ENCODE data around the gene ASB1.

GRCh38 chr2:238441262-238442114, 14.8 kb downstream of the ASB1 start:
- TF ChIP-seq PKNOX1 (IDR thresholded peaks at IDR 0.05) = no peak
- no peak for TF ChIP-seq SP1 (IDR thresholded peaks at IDR 0.05)
- TF ChIP-seq FOXA1 (IDR thresholded peaks at IDR 0.05) = no peak
- no peak for TF ChIP-seq ZNF384 (IDR thresholded peaks at IDR 0.05)
- no peak for TF ChIP-seq TARDBP (IDR thresholded peaks at IDR 0.05)
- no peak for TF ChIP-seq SUZ12 (IDR thresholded peaks at IDR 0.05)
- TF ChIP-seq BHLHE40 (IDR thresholded peaks at IDR 0.05; ENCODE audit: borderline replicate concordance) = no peak
